ENCODE measurements around the gene XRCC4. TPM values are rescaled to one million over a fixed set of nuclear protein-coding genes. Genes with fewer than 3 reads are reported as not detected.
A peak's percentile ranks its signal among the peaks of the same experiment; 100 is the strongest.
"Not testable (repeated sequence)": the region's sequence is repeated elsewhere in the genome, so short reads cannot be mapped to it uniquely, and the experiment has no call there.

XRCC4 gene
- total RNA-seq, 1 donor from 2014 or later, result 9.7 TPM

DNA sequence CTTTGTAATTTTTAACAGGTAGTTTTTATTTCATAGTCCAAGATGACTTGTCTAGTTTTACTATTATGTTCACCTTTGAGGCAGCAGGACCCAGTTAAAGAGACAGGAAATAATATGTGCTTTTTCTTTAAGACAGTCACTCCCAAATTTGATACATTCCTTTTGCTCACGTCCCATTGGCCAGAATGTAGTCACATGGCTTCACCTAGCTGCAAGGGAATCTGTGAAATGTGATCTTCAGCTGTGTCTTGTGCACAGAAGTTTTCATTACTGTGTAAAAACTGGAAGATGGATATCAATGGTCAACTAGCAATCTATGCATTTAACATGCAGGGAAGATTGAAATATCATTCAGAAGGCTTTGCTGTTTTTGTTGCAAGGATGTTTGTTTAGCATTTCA, 41.1 kb downstream of the XRCC4 start:
- DNase-seq, result no peak

DNA sequence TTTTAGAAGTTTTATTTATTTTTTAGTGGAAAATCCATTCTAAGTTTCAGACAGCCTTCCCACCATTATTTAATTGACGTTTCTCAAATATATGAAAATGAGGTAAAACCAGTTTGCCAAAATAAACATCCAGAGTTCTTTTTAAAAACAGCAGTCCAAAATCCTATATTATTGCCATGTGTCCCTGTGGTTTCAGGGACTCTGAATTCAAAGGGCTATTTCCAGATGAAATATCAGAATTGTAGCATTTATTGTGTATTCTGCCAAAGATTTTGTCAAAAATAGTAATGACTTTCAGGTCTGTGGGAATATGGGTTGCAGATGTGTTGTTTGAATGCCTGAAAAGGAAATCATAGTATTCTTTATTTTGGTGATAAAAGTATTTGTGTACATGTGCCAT, 41.6 kb downstream of the XRCC4 start:
- DNase-seq, result no peak

DNA sequence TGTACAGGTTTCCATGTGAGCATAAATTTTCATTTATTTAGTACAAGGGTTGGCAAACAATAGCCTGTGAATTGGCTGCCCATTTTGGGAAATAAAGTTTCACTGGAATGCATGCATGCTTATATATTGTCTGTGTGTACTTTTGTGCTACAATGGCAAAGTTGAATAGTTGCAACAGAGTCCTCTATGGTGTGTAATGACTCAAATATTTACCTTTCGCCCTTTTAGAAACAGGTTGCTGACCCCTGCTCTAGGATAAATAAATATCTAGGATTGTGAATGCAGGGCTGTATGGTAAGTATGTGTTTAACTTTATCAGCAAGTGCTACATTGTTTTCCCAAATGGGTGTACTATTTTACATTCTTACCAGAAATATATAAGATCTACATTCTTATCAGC, 47.2 kb downstream of the XRCC4 start:
- DNase-seq, result no peak

DNA sequence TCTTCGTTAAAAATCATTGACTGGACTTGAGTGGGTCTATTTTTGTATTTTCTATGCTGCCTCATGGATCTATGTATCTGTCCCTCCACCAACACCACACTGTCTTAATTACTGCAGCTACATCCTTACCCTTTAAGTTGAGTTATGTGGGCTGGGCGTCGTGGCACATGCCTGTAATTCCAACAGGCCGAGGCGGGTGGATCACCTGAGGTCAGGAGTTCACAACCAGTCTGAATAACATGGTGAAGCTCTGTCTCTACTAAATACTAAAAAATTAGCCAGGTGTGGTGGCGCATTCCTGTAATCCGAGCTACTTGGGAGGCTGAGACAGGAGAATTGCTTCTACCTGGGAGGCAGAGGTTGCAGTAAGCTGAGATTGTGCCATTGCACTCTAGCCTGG, 48.2 kb downstream of the XRCC4 start:
- no peak for DNase-seq

DNA sequence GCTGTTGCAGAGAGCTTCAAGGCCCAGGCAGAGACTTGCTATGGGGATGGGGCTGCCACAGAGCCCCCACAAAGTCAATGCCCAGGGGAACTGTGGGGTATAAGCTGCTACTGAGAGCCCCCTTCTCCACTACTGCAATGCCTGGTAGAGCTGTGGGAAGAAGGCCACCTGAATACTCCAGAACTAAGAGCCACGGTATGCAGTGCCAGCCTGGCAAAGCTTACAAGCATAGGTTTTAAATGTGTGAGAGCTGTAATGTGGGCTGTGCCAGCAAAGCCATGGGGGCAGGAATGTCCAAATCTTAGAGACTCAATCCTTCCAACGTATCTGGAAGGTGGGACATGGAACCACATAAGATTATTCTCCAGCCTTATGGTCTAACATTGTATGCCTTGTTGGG, 49.2 kb downstream of the XRCC4 start:
- DNase-seq, result no peak

DNA sequence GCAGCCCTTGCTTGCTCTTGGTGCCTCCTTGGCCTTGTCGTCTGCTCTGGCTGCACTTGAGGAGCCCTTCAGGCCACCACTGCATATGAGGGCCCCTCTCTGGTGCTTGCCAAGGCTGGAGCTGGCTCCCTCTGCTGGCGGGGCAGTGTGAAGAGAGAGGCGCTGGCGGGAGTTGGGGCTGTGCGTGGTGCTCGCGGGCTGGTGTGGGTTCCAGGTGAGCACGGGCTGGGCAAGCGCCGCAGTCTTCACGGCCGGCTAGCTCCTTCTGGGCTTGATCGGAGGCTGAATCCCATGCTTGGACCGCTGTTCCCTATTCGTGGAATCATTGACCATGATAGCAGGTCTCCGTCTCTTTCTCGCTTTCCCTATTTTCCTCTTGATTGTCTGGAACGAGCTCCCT, 56.5 kb downstream of the XRCC4 start:
- no peak for DNase-seq

DNA sequence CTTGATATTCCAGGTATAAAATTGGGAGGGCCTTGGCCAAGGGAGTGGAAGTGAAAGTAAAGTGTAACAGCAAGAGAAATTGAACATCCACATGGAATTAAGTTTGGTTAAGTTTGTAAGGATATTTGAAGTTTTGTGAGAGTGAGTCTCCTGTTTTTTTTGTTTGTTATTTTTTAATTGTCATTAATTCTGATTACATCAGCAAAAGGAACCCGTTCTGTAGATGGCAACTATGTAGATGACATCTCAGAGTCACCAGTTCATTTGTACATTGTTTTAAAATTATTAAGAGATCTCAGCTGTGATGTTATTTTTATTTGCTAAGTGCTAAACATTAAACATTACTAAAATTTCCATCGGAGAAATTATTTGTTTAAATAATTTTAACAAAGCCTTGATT, 65.2 kb downstream of the XRCC4 start:
- DNase-seq, result no peak

- DNase-seq, result no peak
Observed at GRCh38 chr5:83145241-83145640, 67.9 kb downstream of the XRCC4 start.

DNA sequence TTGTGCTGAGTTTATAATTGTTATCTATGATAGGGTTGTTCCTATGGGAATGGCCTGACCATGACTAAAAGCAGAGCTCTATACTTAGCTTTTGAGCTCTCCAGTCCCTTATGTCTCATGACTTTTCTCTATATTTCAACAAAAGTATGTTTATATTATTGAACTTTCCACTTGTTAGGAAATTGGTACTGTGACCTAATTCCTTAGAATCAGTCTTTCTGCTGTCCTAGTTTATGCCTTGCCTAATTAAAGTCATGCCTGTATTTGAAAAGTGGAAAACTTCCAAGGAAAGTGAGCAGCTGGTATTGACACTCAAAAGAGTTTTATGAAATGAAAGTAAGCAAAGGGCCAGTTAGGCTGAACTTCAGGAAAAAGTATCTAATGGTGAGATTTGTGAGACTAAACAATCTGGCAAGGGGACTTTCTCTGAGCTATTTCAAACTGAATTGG, 68.6 kb downstream of the XRCC4 start:
- peak; percentile 95 for DNase-seq

DNA sequence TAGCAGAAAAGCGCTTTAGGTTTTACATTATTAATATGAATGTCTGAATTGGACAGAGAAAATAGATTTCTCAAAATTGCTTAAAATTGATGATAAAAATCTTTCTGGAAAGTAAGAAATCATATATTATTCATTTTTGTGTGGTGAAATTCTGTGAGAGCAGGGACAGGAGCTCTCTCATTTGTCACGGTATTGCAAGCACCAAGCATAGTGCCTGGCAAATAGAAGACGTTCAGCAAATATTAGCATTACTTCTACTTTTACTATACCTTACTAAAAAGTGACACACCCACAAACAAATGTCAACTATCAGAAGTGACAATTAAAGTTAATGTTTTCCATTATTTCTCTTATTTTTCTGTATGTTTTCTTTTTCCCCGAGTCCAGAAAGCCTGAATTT, 69.1 kb downstream of the XRCC4 start:
- DNase-seq, result no peak

- no peak for DNase-seq
Observed at GRCh38 chr5:83147593-83147992, 70.2 kb downstream of the XRCC4 start.

DNA sequence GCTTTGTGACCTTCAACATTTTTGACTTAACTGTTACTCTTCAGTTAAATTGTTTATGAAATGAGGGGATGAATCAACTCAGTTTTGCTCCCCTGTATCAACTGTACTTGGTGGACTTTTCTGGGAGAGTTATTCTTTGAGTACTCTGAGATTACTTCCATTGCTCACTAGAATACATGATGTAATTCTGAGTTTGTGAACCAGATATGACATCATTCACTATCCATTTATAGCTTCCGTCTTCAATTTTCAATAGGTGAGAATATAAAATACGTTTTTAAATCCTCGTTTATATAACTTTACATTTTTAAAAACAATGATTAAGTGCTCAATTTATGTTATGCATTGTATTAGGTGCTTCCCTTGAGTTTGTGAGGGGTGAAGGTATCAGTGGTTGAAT, 71.0 kb downstream of the XRCC4 start:
- DNase-seq, result no peak

GRCh38 chr5:83149671-83150070, 72.3 kb downstream of the XRCC4 start:
- DNase-seq, result no peak

- DNase-seq, result no peak
Observed at GRCh38 chr5:83151821-83152220, 74.5 kb downstream of the XRCC4 start.

GRCh38 chr5:83152996-83153395, 75.6 kb downstream of the XRCC4 start:
- DNase-seq, result not testable (repeated sequence)

DNA sequence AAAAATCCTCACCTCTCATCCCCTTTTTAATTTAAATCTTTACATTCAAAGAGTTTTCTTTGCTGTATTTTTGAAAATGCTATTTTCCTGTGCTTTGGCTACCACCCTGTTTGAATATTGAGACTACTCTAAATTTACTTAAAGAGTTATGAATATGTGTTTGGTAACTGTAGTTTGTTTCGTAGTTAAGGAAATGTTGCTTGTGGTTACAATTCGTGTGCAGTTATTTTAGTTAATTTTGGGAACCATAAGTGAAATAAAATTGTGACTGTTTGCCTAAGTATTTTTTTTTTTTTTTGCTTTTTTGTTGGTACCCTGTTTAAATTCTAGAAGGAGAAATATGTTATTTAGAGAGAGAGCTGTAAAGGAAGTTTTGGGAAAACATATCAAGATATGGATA, 78.7 kb downstream of the XRCC4 start:
- DNase-seq, result no peak

GRCh38 chr5:83157163-83157562, 79.8 kb downstream of the XRCC4 start:
- DNase-seq, result no peak

GRCh38 chr5:83162601-83163000, 85.3 kb downstream of the XRCC4 start:
- DNase-seq, result peak; percentile 69

DNA sequence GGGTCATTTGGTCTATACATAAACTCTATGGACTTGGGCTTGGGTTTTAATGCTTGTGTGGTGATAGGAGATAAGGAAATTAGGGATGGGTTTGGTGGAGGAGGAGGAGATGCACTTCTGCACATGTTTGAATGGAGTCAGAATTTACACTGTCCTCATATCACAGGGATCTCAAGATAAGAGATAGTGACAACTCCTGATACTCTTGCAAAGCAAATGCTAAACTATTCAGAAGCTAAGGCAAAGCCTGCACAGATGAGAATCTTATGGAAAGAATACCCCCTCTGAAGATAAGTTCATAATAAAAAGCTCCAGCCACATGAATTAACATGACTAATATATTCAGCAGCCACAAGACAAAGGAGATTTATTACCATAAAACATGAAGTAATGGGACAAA, 90.2 kb downstream of the XRCC4 start:
- no peak for DNase-seq

DNA sequence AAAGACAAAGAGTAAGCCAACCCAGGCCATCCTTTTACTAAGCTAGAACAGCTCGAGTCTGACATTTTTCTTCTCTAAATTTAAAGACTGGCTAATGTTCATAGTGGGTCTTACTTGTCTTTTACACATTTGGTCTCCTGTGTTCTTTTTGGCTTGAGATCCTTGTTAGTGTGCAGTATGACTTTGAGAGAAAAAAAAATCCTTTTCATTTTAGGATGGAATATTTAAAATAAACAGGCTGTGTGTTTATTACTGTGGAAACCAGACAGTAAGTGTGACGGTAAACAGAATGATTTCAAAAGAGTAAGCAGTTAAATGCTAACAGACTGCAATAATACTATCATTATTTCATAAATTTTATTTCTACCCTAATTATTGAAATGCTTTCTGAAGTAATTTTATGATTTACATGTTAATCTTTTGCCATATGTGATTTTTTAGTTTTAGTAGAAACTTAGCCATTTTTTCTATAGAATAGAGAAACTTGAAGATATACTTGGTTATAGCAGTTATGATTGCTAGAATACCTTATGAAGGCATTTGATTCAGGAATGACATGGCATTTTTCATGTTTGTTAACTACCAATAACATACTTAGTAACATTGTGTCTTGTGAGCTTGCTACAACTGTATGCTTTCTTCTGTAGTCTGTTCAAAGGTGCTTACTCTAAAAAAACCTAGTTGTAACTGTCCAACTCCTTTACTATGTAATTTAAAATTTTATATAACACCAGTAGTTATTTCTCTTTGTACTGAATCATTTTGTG, 92.4 kb downstream of the XRCC4 start:
- no peak for DNase-seq

DNA sequence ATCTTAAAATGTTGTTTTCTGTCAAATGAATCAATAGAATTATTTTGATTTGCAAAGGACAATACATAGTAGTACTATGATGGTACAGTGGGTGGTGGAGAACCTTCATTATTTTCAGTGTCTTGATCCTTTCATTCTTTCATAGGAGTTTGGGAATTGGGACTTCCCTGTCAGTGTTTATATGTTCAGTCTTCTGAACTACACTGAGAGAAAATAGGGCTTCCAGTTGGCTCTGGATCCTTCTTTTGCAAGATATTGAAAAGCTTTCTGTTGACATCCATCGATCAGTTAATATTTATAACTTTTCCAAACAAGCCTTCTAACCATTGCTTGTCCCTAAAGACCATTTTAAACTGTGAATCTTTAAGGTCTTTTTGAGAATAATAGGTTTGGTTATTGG, 94.7 kb downstream of the XRCC4 start:
- no peak for DNase-seq

- DNase-seq, result peak; percentile 24
Observed at GRCh38 chr5:83172655-83173054, 95.3 kb downstream of the XRCC4 start.

DNA sequence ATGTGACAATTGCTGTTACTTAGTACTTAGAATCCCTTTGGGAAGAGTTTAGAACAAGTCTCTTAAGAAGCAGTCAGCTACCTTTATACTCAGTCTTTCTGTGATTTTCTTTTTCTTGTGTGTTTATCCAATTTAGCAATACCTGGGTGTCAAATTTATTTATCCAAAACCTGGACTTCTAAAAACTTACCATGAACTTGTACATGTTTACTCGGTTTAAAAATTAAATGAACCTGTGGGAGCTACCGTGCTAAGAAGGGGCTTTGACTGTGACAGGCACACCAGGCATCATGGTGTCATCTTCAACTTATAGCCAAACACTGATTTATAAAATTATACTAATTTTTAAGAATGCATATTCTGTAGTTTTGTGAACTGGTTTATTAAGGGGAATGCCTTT, 96.5 kb downstream of the XRCC4 start:
- no peak for DNase-seq

- DNase-seq, result no peak
Observed at GRCh38 chr5:83177803-83178202, 100.5 kb downstream of the XRCC4 start.

- DNase-seq, result no peak
Observed at GRCh38 chr5:83179966-83180365, 102.6 kb downstream of the XRCC4 start.

All from tongue (tissue), 2 donors.